GM19468 (cell line): ENCODE results near the gene TNC.
A peak's percentile ranks its signal among the peaks of the same experiment; 100 is the strongest.

Experiments
- ATAC-seq: cut with Tn5 transposase; IDR thresholded peaks from one replicate; pipeline ENCODE4 v1.9.1; 2021; ENCODE audit warnings: mild to moderate bottlenecking, moderate library complexity, moderate number of reproducible peaks; ENCODE audit not compliant: unreplicated experiment; ENCODE audit errors: extremely low read depth

Gene TNC

GRCh38 chr9:115058684-115059315 is 59.2 kb downstream of the TNC start:
- no peak for ATAC-seq

GRCh38 chr9:115058175-115058574 is 59.8 kb downstream of the TNC start:
- ATAC-seq: no peak

- no peak for ATAC-seq
Observed at GRCh38 chr9:115057559-115057958, 60.4 kb downstream of the TNC start.

- ATAC-seq: no peak
Observed at GRCh38 chr9:115050002-115050490, 67.9 kb downstream of the TNC start.

GRCh38 chr9:115046824-115047223 is 71.1 kb downstream of the TNC start:
- ATAC-seq: no peak

- ATAC-seq: no peak
Observed at GRCh38 chr9:115046199-115046598, 71.8 kb downstream of the TNC start.

GRCh38 chr9:115043632-115044031 is 74.3 kb downstream of the TNC start:
- no peak for ATAC-seq

DNA sequence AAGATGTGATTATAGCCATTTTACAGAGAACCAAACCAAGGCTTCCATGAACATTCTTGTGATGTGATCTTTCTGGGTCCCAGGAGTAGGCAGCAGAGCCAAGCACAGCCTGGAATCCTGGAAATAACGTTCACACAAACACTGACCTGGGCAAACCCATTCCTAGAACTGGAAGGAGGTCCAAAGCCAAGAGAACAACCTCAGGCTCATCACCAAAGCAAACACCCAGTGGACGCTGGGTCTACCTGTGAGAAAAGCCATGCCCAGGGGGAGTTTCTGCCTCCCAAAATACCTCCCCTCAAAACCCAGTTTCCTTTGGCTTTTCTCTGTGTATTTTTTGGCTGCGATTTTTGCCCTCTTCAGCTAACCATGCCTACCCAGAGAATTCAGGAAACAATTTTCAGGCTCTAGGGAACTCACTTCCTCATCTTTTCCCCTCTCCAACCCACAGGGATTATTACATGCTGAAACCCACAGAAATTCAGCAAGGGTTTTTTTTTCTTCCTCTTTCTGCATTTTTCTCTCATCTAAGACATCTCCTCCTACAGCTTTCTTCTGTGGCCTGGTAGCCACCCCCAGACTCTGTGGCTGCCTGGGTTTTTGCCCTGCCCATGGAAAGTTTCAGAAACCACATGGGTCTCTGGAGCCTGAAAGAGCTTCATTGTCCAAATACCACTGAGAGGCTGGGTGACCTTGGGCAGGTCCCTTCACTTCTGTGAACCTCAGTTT is 75.0 kb downstream of the TNC start:
- ATAC-seq: no peak

- ATAC-seq: no peak
Observed at GRCh38 chr9:115039516-115040120, 78.3 kb downstream of the TNC start.

- no peak for ATAC-seq
Observed at GRCh38 chr9:115038178-115038577, 79.8 kb downstream of the TNC start.

- ATAC-seq: no peak
Observed at GRCh38 chr9:115036691-115037090, 81.3 kb downstream of the TNC start.

- ATAC-seq: peak; percentile 53
Observed at GRCh38 chr9:115035841-115036612, 81.9 kb downstream of the TNC start.

- no peak for ATAC-seq
Observed at GRCh38 chr9:115034801-115035200, 83.2 kb downstream of the TNC start.

DNA sequence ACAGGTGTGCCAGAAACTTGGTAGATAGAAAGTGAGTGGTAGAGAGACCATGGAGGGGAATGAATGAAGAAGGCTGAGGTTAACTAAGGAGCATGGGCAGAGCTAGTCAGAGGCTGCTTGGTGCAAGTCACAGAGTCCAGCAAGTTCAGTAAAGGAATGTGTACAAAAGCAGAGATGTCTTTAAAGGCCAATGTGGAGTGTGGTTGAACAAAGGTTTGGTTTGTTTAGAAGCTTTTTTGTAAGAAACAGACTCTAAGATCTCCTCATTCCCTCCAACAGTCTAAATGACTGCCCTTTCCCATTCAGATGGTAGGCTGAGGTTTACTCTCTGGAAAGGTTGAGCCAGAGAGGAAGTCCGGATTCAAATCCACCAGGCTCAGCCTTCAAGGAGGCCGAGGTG is 84.2 kb downstream of the TNC start:
- no peak for ATAC-seq

DNA sequence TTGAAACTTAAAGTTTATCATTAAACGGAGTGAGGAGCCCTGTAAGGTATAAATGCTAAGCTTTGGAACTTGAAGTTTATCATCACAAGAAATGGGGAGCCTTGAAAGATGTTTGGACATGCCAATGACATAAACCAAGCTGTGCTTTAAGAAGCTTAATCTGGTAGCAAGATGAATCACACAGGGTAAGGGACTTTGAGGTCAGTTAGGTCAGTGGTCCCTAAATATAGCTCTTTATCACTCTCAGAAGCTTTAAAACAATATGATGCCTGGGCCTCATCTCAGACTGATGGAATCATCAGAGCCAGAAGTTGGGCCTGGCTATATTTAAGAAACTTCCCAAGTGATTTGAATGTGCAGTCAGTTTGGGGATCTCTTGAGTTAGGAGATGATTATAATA is 85.7 kb downstream of the TNC start:
- no peak for ATAC-seq

DNA sequence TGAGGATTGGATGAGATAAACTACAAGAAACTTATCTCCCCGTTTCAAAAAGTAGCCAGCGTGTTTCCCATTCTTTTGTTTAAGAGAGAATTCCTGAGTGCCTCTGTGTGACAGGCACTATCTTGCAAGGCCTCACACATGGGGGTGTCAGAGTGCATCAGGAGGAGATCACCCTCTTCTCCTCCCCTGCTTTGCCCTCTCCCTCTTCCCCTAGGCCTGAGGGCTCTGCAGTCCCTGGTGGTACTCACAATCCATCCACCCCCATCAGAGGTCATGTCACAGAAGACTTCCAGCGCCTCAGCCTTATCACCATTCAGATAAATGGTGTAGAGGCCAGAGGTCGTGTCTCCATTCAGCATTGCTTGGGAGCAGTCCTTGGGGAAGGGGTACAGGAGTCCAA is 88.0 kb downstream of the TNC start:
- ATAC-seq: no peak

DNA sequence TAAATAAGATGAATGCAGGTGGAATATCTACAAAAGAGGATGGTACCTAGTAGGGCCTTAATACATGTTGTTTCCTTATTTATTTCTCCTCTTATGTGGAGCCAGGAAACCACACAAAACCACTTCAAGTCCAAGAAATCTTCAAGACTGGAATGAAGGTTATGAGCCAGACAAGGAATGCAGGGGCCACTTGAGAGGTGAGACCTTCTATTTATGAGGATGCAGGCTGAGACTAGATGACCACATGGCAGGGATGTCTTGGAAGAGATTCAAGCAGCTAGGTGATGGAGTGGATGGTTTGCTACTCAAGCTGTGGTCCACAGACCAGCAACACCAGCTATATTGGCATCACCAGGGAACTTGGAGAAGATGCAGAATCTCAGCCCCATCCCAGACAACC is 92.2 kb downstream of the TNC start:
- ATAC-seq: no peak

- ATAC-seq: no peak
Observed at GRCh38 chr9:115024925-115025535, 92.9 kb downstream of the TNC start.

GRCh38 chr9:115022760-115023434 is 95.1 kb downstream of the TNC start:
- ATAC-seq: no peak
